NCI-H226 (cell line): Measurements from ENCODE around the gene PRIMPOL.
A peak's percentile ranks its signal among the peaks of the same experiment; 100 is the strongest.
"Not testable (repeated sequence)": the region's sequence is repeated elsewhere in the genome, so short reads cannot be mapped to it uniquely, and the experiment has no call there.

Experiments used
- DNase-seq: peaks from one replicate; pipeline ENCODE4 v3.0.0-alpha.2; 2015

PRIMPOL gene, protein sequence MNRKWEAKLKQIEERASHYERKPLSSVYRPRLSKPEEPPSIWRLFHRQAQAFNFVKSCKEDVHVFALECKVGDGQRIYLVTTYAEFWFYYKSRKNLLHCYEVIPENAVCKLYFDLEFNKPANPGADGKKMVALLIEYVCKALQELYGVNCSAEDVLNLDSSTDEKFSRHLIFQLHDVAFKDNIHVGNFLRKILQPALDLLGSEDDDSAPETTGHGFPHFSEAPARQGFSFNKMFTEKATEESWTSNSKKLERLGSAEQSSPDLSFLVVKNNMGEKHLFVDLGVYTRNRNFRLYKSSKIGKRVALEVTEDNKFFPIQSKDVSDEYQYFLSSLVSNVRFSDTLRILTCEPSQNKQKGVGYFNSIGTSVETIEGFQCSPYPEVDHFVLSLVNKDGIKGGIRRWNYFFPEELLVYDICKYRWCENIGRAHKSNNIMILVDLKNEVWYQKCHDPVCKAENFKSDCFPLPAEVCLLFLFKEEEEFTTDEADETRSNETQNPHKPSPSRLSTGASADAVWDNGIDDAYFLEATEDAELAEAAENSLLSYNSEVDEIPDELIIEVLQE

DNA sequence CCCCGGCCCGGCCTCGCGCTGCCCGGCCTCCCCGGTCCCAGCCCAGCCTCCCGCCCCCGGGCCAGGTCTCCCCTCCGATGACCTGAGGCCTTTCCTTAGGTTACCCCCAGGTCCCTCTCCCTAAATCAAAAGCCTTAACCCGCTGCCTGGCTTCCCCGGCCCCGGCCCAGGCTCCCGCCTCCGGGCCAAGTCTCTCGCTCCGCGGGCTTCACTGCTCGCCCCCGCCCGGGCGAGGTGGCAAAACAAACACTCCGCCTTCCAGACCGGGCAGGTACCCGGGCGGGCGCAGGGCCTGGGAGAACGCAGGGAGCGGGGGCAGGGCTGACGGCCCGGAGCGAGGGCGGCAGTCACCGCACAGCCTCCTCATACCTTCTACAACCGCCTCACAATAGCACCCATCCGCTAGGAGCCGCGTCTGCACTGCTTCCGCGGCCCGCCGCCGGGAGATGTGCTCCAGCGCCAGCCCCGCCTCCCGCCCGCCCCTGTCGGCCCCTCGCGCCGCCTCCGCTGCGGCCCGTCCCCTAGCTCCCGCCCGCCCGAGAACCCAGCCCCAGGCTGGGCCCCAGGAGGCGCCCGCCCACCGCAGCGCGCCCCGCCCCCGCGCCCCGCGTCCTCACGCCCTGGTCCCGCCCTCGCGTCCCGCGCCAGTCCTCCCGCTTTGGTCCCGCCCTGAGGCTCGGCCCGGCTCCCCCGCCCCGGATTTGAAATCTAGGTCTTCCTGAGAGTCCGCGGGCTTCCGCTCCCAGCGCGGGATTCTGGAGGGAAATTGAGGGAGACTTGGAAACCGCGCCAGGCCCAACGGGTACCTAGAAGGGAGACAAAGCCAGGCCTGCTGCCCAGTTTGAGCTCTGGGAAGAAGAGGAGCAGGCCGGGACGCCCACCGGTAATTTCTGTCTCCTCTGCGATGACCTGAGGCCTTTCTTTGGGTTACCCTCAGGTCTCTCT, at the start of gene PRIMPOL, which contains the start of gene CASP3:
TSS of gene PRIMPOL (plus strand) at position 713 of the 945 bp plus-strand sequence. CDS start 7,403 bp downstream, outside the sequence.
TSS of gene CASP3 (minus strand) at position 422 of the 945 bp plus-strand sequence. CDS start 10,994 bp downstream, outside the sequence.
- DNase-seq: peak; percentile 87

- not testable (repeated sequence) for DNase-seq
These were observed 48.6 kb upstream of the PRIMPOL start for GRCh38 chr4:184600982-184601381.

DNA sequence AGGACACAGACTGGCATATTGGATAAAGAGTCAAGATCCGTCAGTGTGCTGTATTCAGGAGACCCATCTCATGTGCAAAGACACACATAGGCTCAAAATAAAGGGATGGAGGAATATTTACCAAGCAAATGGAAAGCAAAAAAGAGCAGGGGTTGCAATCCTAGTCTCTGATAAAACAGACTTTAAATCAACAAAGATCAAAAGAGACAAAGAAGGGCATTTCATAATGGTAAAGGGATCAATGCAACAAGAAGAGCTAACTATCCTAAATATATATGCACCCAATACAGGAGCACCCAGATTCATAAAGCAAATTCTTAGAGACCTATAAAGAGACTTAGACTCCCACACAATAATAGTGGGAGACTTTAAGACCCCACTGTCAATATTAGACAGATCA, 46.7 kb upstream of the PRIMPOL start:
- DNase-seq: not testable (repeated sequence)

DNA sequence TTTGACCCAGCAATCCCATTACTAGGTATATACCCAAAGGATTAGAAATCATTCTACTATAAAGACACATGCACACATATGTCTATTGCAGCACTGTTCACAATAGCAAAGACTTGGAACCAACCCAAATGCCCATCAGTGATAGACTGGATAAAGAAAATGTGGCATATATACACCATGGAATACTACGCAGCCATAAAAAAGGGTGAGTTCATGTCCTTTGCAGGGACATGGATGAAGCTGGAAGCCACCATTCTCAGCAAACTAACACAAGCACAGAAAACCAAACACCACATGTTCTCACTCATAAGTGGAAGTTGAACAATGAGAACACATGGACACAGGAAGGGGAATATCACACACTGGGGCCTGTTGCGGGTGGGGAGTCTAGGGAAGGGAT, 42.1 kb upstream of the PRIMPOL start:
- DNase-seq: not testable (repeated sequence)

DNA sequence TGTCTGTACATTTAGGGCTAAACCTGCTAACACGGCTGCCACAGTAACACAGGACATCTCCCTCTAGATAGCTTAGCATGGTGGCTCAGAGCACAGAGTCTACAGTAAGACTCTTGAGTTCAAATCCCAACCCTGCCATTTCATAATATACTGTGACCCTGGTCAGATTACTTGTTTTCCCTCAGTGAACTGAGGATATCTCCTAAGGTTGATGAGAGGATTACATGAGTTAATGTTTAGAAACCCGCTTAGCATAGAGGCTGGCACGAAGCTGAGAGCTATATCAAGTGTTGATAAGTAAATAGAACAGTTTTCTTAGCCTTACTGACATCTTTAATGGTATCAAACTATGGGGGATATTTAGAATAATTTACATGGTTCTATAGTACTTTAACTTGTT, 37.5 kb upstream of the PRIMPOL start:
- no peak for DNase-seq

DNA sequence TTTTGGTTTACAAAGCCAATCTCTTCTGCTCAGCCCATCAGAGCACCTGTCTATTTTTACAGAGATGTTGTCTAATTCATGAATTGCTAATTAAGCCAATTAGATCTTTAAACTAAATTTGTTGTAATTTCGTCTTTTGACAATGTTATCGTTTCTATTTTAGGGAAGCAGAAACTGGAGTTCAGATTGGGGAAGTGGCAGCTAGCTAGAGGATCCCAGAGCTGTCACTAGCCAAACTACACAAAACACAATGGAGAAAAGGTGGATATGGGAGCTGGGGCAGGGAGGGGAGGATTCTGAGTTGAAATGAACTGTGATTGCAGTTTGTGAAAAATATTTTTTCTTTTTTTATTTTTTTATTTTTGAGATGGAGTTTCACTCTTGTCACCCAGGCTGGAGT, 36.1 kb upstream of the PRIMPOL start:
- DNase-seq: no peak

GRCh38 chr4:184614509-184614908, 35.0 kb upstream of the PRIMPOL start:
- DNase-seq: no peak

DNA sequence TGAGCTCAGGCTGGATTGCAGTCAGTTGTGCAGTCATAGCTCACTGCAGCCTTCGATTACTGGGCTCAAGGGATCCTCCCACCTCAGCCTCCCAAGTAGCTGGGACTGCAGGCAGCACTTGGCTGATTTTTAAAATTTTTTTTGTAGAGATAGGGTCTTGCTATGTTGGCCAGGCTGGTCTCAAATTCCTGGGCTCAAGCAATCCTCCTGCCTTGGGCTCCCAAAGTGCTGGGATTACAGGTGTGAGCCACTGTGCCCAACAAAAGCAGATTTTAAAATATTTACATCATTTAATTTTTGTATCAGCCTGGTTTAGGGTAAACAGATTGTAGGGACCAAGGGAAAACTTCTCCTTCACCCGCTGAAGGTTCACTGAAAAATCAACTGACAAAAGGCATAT, 33.4 kb upstream of the PRIMPOL start:
- DNase-seq: not testable (repeated sequence)

GRCh38 chr4:184616633-184617551, 32.6 kb upstream of the PRIMPOL start:
- no peak for DNase-seq

DNA sequence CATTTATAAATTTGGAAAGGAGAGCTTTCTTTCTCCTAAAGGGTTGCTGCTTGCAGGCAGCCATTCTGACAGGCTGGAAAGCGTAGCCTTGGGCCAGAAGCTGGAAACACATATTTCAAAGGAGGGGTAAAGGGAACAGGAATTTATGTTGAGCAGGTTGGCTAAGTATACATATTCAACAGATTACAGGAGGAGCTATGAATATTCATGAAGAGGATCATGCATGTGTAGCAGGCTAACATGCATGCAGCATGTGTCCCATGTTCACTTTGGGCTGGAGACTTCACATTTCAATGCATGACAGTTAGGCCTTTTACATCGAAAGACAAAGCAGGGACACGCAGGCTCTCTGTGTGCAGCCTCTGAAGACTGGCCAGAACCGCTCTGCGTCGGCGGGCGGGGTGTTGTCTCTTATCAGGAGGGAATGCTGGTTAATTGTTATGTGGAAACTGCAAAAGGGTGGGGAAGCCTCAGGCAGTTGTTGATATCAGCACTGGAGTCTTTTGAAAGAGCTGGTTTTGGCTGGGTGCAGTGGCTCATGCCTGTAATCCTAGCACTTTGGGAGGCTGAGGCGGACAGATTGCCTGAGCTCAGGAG, 31.8 kb upstream of the PRIMPOL start:
- peak; percentile 57 for DNase-seq

DNA sequence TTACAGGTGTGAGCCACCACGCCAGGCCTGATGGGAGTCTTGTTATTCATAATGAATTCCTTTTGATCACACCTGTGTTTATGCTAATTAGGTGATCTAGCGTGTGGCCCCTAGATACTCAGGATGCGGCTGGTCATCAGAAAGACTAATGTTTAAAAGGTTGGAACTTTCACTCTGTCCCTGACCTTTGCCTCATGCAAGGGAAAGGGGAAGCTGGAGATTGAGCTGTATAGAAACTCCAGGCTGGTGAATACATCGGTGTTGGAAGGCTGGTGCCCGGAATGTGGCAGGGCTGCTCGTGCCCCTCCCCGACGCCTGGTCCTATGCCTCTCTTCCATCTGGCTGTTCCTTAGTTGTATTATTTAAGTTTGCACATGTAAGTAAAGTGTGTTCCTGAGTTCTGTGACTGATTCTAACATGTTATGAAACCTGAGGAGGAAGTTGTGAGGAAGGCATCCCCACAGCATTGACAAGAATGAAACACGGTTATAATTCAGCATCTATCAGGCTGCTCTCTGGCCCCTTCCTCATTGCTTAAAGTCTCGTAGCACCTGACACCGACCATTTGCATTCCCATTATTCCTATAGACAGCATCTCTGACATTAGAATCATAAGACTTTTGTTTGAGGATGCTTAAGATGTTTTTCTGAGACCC, 29.2 kb upstream of the PRIMPOL start:
- DNase-seq: no peak

DNA sequence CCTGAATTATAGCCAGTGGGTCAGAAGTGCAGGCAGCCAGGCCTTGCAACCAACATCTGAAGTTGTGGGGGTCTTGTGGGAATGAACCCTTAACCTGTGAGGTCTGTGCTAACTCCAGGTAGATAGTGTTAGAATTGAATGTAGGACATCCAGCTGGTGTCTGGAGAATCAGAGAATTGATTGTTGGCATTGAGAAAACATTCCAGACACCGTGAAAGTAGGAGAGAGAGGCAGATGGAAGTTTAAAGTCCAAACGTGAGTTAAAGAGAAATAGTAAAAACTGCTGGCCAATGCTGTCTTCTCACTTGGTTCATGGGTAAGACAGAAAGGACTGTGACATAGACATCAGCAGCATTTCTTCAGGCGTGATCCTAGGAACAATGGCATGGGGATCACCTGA, 28.0 kb upstream of the PRIMPOL start:
- DNase-seq: no peak

DNA sequence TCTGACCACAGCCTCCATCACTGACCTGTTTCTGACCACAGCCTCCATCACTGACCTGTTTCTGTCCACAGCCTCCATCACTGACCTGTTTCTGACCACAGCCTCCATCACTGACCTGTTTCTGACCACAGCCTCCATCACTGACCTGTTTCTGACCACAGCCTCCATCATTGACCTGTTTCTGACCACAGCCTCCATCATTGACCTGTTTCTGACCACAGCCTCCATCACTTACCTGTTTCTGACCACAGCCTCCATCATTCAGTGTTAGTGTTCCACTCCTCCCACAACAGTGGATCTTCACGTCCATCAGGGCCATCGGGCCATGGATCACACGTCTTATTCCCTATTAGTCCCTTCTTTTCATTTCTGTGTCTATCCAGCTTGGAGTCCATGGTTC, 25.0 kb upstream of the PRIMPOL start:
- DNase-seq: not testable (repeated sequence)

GRCh38 chr4:184624972-184625554, 24.5 kb upstream of the PRIMPOL start:
- DNase-seq: no peak

DNA sequence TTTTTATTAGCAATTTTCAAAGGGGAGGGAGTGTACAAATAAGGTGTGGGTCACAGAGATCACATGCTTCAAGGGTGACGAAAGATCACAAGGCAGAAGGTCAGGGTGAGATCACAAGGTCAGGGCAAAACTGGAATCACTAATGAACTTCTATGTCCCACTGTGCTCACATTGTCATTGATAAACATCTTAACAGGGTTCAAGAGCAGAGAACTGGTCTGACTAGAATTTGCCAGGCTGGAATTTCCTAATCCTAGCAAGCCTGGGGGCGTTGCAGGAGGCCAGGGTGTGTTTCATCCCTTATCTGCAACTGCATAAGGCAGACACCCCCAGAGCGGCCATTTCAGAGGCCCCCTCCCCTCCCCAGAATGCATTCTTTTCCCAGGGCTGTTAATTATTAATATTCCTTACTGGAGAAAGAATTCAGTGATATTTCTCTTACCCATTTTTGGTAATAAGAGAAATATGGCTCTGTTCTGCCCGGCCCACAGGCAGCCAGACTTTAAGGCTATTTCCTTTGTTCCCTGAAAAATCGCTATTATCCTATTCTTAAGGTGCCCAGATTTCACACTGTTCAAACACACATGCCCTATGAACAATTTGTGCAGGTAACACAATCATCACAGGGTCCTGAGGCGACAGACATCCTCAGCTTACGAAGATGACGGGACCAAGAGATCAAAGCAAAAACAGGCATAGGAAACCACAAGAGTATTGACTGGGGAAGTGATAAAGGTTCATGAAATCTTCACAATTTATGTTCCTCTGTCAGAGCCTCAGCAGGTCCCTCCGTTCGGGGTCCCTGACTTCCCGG, 23.5 kb upstream of the PRIMPOL start:
- DNase-seq: not testable (repeated sequence)

- DNase-seq: no peak
These were observed 21.4 kb upstream of the PRIMPOL start for GRCh38 chr4:184628103-184628502.

DNA sequence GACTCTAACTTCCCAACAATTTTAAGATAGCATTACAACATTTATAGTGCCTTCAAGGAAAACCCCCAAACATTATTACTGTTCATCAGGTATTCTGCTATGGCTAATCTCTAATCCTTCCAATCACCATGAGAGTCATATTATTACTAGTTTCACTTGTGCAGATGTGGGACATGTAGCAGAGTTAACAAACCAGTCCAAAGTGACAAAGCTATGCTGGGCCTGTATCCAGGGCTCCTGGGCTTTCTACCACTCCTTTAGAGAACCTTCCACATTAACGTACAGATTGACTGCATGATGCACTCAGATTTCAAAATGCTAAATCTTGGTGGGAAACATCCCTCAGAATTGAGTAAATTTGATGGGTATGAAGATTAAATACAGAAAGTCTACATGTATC, 16.7 kb upstream of the PRIMPOL start:
- no peak for DNase-seq

DNA sequence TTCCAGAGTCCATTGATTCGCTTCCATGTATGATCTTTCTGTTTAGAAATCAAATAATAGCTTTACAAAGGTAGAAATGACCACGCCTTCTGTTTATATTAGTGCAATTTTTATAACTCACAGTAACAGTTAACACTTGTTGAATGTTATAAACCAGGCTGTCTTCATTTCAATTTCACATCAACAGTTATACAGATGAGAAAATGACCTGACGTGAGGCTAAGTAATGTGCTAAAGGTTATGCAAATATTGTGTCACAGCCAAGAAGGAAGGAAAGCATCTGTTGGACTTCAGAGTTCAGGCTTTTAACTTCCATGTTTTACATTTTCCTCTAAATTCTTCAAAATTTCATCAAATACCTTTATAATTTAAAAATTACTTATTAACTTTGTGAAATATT, 14.2 kb upstream of the PRIMPOL start:
- no peak for DNase-seq

- DNase-seq: no peak
These were observed 13.4 kb upstream of the PRIMPOL start for GRCh38 chr4:184636144-184636543.

- DNase-seq: no peak
These were observed 12.6 kb upstream of the PRIMPOL start for GRCh38 chr4:184636897-184637296.
